GM04504 (cell line): ENCODE measurements around the gene RRAD.
"Not testable (repeated sequence)": the region's sequence is repeated elsewhere in the genome, so short reads cannot be mapped to it uniquely, and the experiment has no call there.

Source experiments
- DNase-seq: peaks from one replicate; pipeline ENCODE4 v3.0.0-alpha.2; 2012; ENCODE audit warnings: low read depth

Gene RRAD

GRCh38 chr16:66899945-66900710 lies 25.2 kb downstream of the RRAD start:
- no peak for DNase-seq

- no peak for DNase-seq
Measured at GRCh38 chr16:66899310-66899944, 25.9 kb downstream of the RRAD start.

GRCh38 chr16:66898933-66899309 lies 26.4 kb downstream of the RRAD start:
- no peak for DNase-seq

GRCh38 chr16:66898207-66898606 lies 27.1 kb downstream of the RRAD start:
- no peak for DNase-seq

- DNase-seq = not testable (repeated sequence)
Measured at GRCh38 chr16:66896682-66897081, 28.7 kb downstream of the RRAD start.

DNA sequence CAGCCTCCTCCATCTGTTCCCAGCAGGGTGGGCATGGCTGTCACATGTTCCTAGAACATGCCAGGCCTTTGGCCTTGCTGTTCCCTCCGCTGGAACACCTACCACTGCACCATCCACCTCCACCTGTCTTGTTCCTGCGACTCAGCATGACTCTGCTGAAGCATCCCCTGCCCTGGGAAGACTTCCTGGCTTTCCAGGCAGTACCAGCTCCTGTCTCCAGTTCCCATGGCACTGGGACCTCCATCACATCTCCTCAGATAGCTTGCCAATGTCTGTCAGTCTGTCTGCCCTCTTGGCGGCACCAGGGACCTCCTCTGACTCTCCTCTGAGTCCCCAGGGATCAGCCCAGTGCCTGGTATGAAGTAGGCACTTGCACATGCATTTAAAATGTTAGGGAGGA lies 29.3 kb downstream of the RRAD start:
- DNase-seq = no peak

DNA sequence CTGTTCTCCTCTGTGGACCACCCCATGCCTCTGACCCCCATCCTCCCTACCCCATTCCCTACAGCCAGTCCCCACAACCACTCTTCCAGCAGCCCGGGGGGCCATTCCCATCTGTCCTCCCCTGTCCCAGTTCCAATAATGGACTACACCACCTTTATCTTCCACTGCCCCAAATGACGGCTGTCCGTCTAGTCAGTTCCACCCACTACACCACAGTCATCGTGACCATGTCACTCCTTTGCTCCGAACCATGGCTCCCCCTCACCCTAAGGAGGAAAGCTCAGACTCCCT lies 29.7 kb downstream of the RRAD start:
- DNase-seq = no peak

GRCh38 chr16:66894948-66895688 lies 30.2 kb downstream of the RRAD start:
- peak; percentile 50 for DNase-seq

DNA sequence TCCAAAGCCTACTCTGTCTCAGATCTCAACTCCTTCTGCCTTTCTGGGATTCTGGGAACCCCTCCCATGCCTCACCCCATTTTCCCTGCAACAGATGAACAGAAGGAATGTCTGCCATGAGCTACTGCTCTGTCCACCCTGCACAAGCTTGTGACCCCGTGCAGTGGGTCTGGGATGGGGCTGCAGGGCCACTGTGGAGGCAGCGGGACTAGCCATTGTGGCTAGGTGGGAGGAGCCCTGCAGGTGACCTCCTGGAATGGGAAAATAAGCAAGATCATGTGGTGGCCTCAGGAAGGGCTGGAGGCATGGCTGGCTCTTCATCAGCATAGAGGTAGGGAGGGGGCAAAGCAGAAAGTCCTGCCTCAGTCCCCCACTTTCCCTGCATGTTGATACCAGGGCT lies 31.3 kb downstream of the RRAD start:
- no peak for DNase-seq

- DNase-seq = no peak
Measured at GRCh38 chr16:66891797-66892196, 33.5 kb downstream of the RRAD start.

DNA sequence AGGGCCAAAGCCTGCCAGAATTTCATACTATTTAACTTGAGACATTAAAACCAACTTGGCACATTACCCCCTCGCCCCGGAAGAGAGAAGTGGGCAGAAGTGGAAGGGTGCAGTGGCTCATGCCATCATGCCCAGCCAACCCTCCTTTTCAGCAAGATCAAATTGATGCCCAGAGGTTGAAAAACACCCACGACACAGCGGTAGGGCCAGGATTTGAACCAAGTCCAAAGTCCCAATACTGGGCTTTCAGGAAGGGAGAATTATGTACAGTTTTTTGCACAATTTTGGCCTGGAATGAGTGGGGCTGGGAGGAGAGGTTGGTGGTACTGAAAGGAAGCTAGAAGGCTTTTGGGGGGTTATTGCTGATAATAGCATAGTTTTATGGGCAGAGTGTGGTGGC lies 34.0 kb downstream of the RRAD start:
- DNase-seq = no peak

DNA sequence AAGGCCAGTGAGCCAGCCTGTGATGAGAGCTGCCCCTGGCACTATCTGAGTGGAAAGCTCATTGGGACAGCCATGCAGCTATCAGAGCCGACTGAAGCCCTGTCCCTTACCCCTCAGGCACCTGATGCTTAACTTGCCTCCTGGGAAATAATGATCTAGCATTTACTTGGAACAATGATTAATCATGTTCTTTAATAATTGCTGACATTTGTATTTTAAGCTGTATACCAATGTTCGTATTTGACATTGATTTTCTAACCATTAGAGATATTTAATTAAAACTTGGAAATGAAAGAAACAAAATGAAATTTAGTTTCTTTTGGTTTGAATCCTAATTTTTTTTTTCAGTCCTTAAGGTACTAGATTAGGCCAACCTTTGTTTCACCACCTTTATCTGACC lies 34.5 kb downstream of the RRAD start:
- DNase-seq = no peak

GRCh38 chr16:66889622-66890021 lies 35.7 kb downstream of the RRAD start:
- no peak for DNase-seq

DNA sequence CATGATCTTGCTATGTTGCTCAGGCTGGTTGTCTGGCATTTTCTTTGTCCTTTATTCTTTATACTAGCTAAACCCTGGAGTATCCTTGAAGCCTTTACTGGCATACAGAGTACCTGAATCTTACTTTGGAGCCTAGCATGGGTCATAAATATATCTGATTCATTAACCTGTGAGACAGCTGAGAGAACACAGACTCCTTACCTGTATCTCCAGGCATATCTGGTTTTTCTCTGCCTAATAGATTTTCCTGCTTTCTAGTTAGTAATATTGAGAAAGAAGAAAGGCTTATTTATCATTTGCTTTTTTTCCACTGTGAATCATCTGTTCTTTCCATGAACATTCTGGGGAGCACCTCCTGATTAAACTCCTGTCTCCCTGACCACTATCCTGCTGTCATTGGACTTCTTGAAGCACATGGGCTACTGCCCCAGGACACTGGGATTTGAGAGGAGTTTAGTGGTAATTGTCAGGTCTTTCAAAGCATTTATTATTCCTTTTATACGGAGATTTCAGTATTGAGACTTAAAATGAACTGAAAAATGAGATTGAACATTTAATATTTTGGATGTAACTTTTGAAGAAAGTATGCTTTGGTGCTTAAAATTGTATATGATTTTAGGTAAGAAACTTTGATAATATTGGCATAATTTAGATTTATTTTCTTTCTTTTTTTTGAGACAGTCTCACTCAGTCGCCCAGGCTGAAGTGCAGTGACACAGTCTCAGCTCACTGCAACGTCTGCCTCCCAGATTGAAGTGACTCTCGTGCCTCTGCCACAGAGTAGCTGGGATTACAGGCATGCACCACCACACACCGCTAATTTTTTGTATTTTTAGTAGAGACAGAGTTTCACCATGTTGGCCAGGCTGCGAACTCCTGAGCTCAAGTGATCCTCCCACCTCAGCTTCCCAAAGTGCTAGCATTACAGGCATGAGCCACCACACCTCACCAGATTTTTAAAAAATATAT lies 36.4 kb downstream of the RRAD start:
- no peak for DNase-seq

DNA sequence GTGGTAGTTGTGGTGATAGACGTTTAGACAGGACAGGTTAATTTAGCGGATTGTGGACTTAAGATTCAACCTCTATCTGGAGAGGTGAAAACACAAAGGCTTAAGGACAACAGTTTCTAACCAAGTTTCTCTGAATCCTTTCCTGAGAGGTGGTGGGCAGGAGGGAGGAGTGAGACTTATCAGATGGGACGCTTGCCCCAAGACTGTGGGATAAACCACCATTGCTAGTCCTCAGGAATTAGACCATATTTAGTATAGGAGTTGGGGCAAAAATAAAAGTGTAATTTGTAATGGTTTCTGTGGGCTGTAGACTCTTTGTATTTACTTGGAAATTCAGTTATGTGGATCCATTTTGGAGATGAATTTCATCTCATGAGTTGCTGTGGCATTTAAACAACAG lies 38.4 kb downstream of the RRAD start:
- no peak for DNase-seq

DNA sequence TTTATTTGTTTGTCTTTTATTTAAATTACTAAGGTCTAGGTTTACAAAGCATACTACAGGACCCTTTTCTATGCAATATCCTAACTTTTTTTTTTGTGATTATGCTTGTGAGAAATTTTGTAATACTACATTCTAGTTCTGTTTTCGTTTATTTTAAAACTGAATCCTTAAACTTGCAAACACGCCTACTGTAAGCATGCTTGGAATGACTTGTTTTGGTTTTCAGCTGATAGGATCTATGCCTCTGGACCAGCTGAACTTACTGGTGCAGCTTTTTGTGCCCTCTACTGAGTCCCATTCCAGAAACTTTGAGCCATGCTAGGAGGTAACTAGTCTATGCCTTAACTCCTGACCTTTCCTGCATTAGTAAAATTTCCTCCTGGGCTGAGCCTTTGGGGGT lies 39.0 kb downstream of the RRAD start:
- no peak for DNase-seq

GRCh38 chr16:66885491-66885890 lies 39.8 kb downstream of the RRAD start:
- no peak for DNase-seq

DNA sequence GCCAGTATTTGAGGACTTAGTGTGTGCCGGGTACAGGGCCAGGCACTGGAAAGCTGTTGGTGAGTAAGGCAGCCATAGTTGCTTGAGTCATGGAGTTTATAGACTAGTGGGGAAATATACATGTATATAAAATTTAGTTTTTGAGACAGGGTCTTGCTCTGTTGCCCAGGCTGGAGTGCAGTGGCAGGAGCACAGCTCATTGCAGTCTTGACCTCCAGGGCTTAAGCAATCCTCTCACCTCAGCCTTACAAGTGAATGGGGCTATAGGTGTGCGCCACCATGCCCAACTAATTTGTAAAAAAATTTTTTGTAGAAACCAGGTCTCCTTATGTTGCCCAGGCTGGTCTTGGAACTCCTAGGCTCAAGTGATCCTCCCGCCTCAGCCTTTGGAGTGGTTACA lies 42.6 kb downstream of the RRAD start:
- no peak for DNase-seq

GRCh38 chr16:66881964-66882508 lies 43.3 kb downstream of the RRAD start:
- no peak for DNase-seq

- no peak for DNase-seq
Measured at GRCh38 chr16:66881560-66881959, 43.8 kb downstream of the RRAD start.

- no peak for DNase-seq
Measured at GRCh38 chr16:66881014-66881417, 44.3 kb downstream of the RRAD start.
